ENCODE measurements around the gene MYL4. TPM values are rescaled to one million over a fixed set of nuclear protein-coding genes. Genes with fewer than 3 reads are reported as not detected.

The MYL4 gene
- total and polyA plus RNA-seq, 10 of the 15 experiments (the other 5 are each of a cell fraction or from before 2014, with no cell fraction given), result 0.23 to 1.6 (median 0.58) TPM; not detected in 3

DNA sequence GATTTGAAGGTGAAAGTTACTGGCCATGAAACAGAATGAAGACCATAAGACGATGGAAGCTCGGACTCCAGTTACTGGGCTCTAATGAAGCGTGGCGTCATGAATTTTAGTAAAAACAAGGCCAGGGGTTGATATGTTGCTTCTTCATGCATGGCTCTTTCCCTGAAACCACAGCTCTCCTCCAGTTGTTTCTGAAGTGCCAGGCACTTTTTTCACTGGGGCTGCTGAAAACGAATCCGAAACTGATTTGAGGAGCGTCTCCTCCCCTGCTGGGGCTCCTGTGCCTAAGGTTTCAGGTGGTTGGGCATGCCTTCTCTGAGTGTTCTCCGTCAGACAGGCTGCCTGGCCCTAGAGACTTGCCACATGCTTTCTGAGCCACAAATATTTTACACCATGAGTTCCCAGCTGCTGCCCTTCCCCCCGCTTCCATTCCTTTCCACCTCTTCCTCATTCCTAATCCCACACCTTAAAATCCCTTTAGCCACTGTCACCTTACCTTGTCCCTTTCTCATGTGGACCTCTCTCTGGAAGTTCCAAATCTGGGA, 3.7 kb upstream of the MYL4 start (continued):
- TF ChIP-seq, protein P1, sequence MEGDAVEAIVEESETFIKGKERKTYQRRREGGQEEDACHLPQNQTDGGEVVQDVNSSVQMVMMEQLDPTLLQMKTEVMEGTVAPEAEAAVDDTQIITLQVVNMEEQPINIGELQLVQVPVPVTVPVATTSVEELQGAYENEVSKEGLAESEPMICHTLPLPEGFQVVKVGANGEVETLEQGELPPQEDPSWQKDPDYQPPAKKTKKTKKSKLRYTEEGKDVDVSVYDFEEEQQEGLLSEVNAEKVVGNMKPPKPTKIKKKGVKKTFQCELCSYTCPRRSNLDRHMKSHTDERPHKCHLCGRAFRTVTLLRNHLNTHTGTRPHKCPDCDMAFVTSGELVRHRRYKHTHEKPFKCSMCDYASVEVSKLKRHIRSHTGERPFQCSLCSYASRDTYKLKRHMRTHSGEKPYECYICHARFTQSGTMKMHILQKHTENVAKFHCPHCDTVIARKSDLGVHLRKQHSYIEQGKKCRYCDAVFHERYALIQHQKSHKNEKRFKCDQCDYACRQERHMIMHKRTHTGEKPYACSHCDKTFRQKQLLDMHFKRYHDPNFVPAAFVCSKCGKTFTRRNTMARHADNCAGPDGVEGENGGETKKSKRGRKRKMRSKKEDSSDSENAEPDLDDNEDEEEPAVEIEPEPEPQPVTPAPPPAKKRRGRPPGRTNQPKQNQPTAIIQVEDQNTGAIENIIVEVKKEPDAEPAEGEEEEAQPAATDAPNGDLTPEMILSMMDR (IDR thresholded peaks at IDR 0.05 in 2 of 3, conservative IDR thresholded peaks at IDR 0.05 in 1 of 3; ENCODE audit: control insufficient read depth in 2 of 3, extremely low read depth in 1 of 3, insufficient read depth in 1 of 3, low read depth in 3 of 3, low read length in 3 of 3), result no peak
- TF ChIP-seq SPI1 (IDR thresholded peaks at IDR 0.05; ENCODE audit: borderline replicate concordance, insufficient read depth, low read depth, low read length) (no peak), SMAD5 (IDR thresholded peaks at IDR 0.05; ENCODE audit: low read depth) (no peak), ESRRA (IDR thresholded peaks at IDR 0.05; ENCODE audit: low read length) (no peak), TCF7 (IDR thresholded peaks at IDR 0.05; ENCODE audit: borderline replicate concordance) (no peak), ZBED1 (IDR thresholded peaks at IDR 0.05; ENCODE audit: borderline replicate concordance) (no peak), NFYA (IDR thresholded peaks at IDR 0.05; ENCODE audit: borderline replicate concordance, low read depth, low read length) (no peak), STAT3 (IDR thresholded peaks at IDR 0.05; ENCODE audit: low read depth, low read length) (no peak), SRF (IDR thresholded peaks at IDR 0.05; ENCODE audit: low read depth in 2 of 2, low read length in 2 of 2) (no peak), PBX3 (IDR thresholded peaks at IDR 0.05; ENCODE audit: insufficient replicate concordance, low read depth, low read length) (peak; percentile 17), DPF2 (IDR thresholded peaks at IDR 0.05) (peak; percentile 74), RAD51 (IDR thresholded peaks at IDR 0.05) (0 out of 2 replicates have a peak, but pooled peaks have one; percentile 17), HCFC1 (IDR thresholded peaks at IDR 0.05; ENCODE audit: low read length) (no peak), LARP7 (IDR thresholded peaks at IDR 0.05) (no peak), CBX3 (IDR thresholded peaks at IDR 0.05; ENCODE audit: borderline replicate concordance, low read depth) (no peak), MEF2A (IDR thresholded peaks at IDR 0.05; ENCODE audit: insufficient read depth, low read depth, low read length) (no peak), IRF4 (IDR thresholded peaks at IDR 0.05; ENCODE audit: low read depth, low read length) (no peak), SIX5 (IDR thresholded peaks at IDR 0.05; ENCODE audit: low read depth, low read length, severe bottlenecking) (no peak), ZZZ3 (IDR thresholded peaks at IDR 0.05; ENCODE audit: control insufficient read depth, insufficient read length, low read depth) (no peak), SREBF2 (IDR thresholded peaks at IDR 0.05; ENCODE audit: low read length) (no peak), NKRF (conservative IDR thresholded peaks at IDR 0.05) (0 out of 2 replicates have a peak, but pooled peaks have one; percentile 9), GATAD2B (conservative IDR thresholded peaks at IDR 0.05; ENCODE audit: low read depth) (peak; percentile 40; the same call in 1 of the 2 replicates), NFYB (IDR thresholded peaks at IDR 0.05; ENCODE audit: insufficient read depth, low read depth, low read length) (no peak), POLR2AphosphoS2 (IDR thresholded peaks at IDR 0.05; ENCODE audit: low read depth, low read length) (no peak)
- TF ChIP-seq, protein P2, sequence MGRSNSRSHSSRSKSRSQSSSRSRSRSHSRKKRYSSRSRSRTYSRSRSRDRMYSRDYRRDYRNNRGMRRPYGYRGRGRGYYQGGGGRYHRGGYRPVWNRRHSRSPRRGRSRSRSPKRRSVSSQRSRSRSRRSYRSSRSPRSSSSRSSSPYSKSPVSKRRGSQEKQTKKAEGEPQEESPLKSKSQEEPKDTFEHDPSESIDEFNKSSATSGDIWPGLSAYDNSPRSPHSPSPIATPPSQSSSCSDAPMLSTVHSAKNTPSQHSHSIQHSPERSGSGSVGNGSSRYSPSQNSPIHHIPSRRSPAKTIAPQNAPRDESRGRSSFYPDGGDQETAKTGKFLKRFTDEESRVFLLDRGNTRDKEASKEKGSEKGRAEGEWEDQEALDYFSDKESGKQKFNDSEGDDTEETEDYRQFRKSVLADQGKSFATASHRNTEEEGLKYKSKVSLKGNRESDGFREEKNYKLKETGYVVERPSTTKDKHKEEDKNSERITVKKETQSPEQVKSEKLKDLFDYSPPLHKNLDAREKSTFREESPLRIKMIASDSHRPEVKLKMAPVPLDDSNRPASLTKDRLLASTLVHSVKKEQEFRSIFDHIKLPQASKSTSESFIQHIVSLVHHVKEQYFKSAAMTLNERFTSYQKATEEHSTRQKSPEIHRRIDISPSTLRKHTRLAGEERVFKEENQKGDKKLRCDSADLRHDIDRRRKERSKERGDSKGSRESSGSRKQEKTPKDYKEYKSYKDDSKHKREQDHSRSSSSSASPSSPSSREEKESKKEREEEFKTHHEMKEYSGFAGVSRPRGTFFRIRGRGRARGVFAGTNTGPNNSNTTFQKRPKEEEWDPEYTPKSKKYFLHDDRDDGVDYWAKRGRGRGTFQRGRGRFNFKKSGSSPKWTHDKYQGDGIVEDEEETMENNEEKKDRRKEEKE (IDR thresholded peaks at IDR 0.05), result no peak

All from GM12878 (cell line).